ENCODE data around the gene SVOP. TPM values are rescaled to one million over a fixed set of nuclear protein-coding genes. Genes with fewer than 3 reads are reported as not detected.

Gene SVOP
- total and polyA plus RNA-seq, 2 experiments from 2014 or later, result 0.10 TPM; not detected in 1

DNA sequence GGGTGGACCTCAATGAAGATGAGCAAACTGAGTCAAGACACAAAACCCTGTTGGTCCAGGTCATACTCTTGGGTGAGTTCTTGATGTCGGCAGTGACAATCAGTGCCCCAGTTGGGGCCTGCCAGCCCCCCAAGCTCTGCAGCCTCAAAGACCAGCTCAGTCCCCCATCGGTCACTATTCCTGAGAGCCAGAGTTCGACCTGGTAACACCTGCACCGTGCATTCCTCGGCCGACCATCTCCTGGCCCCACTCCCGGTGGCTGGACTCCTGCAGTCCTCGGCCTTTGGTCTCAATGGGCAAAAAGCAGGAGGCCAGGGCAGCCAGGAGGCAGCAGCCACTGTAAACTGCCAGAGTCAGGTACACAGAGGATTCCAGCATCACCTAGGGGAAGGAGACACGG, 108.5 kb downstream of the SVOP start (continued):
- TF ChIP-seq ZNF462 (CRISPR knock-in tag; IDR thresholded peaks at IDR 0.05), result no peak
- TF ChIP-seq POLR2AphosphoS5 (IDR thresholded peaks at IDR 0.05; ENCODE audit: low read depth), result no peak
- no peak for TF ChIP-seq ZNF331 (CRISPR knock-in tag; IDR thresholded peaks at IDR 0.05; ENCODE audit: low read depth)
- TF ChIP-seq, protein P1, sequence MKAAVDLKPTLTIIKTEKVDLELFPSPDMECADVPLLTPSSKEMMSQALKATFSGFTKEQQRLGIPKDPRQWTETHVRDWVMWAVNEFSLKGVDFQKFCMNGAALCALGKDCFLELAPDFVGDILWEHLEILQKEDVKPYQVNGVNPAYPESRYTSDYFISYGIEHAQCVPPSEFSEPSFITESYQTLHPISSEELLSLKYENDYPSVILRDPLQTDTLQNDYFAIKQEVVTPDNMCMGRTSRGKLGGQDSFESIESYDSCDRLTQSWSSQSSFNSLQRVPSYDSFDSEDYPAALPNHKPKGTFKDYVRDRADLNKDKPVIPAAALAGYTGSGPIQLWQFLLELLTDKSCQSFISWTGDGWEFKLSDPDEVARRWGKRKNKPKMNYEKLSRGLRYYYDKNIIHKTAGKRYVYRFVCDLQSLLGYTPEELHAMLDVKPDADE (IDR thresholded peaks at IDR 0.05), result no peak
- TF ChIP-seq EZH2phosphoT487 (IDR thresholded peaks at IDR 0.05; ENCODE audit: unreplicated experiment), result no peak
- TF ChIP-seq CREB1 (CRISPR knock-in tag; IDR thresholded peaks at IDR 0.05; ENCODE audit: low read depth), result no peak

GRCh38 chr12:108911915-108912314, 109.0 kb downstream of the SVOP start:
- no peak overlapping the region for H3K4me3 Mint-ChIP-seq
- no peak overlapping the region for H3K27ac ChIP-seq (ENCODE audit: low read depth)
- H3K36me3 Mint-ChIP-seq (ENCODE audit: low read depth), result no peaks in the 10 kb centered on the region
- no peaks in the 10 kb centered on the region for H3K79me2 ChIP-seq (replicated peaks; ENCODE audit: insufficient read depth)
- H4K20me1 ChIP-seq (replicated peaks; ENCODE audit: insufficient read depth), result no peaks in the 10 kb centered on the region
- peaks cover 5% of the 10 kb centered on the region; the same call in 1 of the 2 replicates for H3K9me2 ChIP-seq (ENCODE audit: insufficient read depth)
- no peak for DNase-seq (ENCODE audit: low spot score)
- H3K27ac Mint-ChIP-seq, result no peak overlapping the region
- H3F3A ChIP-seq (replicated peaks; ENCODE audit: low read depth), result no peaks in the 10 kb centered on the region
- TF ChIP-seq ZNF114 (CRISPR knock-in tag; IDR thresholded peaks at IDR 0.05), result no peak
- H3K4me2 ChIP-seq, result no peak overlapping the region
- H3K9me3 Mint-ChIP-seq, result no peaks in the 10 kb centered on the region
- H3K36me3 ChIP-seq (ENCODE audit: insufficient read depth), result no peaks in the 10 kb centered on the region
- no peak for ATAC-seq
- no peaks in the 10 kb centered on the region for H3K4me1 ChIP-seq (ENCODE audit: insufficient read depth)
- H2AFZ ChIP-seq, result no peak overlapping the region
- peaks cover 6% of the 10 kb centered on the region; the same call in 1 of the 3 replicates for H3K4me1 Mint-ChIP-seq
- H3K27me3 ChIP-seq (ENCODE audit: insufficient read depth), result no peaks in the 10 kb centered on the region
- no peak overlapping the region for H3K4me3 ChIP-seq
- H3K27me3 Mint-ChIP-seq (ENCODE audit: insufficient read depth, low read depth, poor library complexity), result peaks cover 8% of the 10 kb centered on the region

Data from GM23338 (cell line).